Measurements from ENCODE around the gene ABCA6.

Gene ABCA6

GRCh38 chr17:69045646-69046045 lies 96.0 kb downstream of the ABCA6 start:
- no peak for DNase-seq

- DNase-seq: no peak
Observed at GRCh38 chr17:69044371-69044770, 97.3 kb downstream of the ABCA6 start.

GRCh38 chr17:69043098-69043734 lies 98.5 kb downstream of the ABCA6 start:
- no peak for DNase-seq

- DNase-seq: no peak
Observed at GRCh38 chr17:69042308-69042707, 99.4 kb downstream of the ABCA6 start.

- DNase-seq: no peak
Observed at GRCh38 chr17:69031839-69032238, 109.9 kb downstream of the ABCA6 start.

- no peak for DNase-seq
Observed at GRCh38 chr17:69030169-69030568, 111.5 kb downstream of the ABCA6 start.
